C4-2B (cell line): ENCODE measurements around the gene UNC13B.

Experiments
- CTCF ChIP-seq: fragments of 450-650 bp; conservative IDR thresholded peaks from 2 replicates; pipeline ENCODE4 v1.5.1; 2017; ENCODE audit warnings: mild to moderate bottlenecking
- ZFX ChIP-seq: fragments of 450-650 bp; IDR thresholded peaks from 2 replicates; pipeline ENCODE4 v1.6.1; 2017

DNA sequence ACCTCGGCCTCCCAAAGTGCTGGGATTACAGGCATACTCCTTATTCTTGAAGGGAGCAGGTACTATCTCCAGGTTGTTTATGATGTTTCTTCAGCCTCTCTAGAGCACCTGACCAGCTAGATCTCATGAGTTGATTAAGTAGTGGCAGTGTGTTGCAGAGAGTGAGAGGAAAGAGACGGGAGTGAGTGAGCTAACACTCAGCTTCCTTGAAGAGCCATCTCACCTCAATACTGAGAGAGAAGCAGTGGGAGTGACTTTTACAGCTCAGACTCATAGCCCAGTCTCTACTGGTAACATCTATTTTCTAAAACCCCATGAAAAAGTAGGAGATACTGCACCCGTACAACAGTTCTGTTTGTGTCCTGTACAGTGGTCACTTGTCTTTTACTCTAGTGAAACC, 284.2 kb downstream of the UNC13B start:
- TF ChIP-seq CTCF: no peak
- no peak for TF ChIP-seq ZFX
